ENCODE data around the gene PCP4L1.

DNA sequence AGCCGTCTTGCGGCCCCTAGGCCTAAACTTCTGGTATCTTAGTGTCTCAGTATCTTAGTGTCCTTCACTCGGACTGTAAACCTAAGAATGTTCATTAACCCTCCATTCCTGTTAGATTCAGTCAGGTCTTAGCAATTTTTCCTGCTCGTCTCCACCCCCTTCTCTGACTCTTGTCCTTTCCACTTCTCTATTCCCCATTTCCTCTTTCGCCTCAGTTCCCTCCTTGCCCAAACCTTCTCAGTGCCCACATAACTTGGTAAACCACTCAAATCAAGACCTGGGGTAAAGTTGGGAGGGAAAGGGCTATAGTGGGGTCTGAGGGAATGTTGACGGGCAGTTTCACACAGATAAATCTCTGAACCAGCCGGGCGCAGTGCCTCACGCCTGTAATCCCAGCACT is 44.2 kb upstream of the PCP4L1 start:
- TF ChIP-seq, protein P1, sequence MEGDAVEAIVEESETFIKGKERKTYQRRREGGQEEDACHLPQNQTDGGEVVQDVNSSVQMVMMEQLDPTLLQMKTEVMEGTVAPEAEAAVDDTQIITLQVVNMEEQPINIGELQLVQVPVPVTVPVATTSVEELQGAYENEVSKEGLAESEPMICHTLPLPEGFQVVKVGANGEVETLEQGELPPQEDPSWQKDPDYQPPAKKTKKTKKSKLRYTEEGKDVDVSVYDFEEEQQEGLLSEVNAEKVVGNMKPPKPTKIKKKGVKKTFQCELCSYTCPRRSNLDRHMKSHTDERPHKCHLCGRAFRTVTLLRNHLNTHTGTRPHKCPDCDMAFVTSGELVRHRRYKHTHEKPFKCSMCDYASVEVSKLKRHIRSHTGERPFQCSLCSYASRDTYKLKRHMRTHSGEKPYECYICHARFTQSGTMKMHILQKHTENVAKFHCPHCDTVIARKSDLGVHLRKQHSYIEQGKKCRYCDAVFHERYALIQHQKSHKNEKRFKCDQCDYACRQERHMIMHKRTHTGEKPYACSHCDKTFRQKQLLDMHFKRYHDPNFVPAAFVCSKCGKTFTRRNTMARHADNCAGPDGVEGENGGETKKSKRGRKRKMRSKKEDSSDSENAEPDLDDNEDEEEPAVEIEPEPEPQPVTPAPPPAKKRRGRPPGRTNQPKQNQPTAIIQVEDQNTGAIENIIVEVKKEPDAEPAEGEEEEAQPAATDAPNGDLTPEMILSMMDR (conservative IDR thresholded peaks at IDR 0.05 in 1 of 2, IDR thresholded peaks at IDR 0.05 in 1 of 2; ENCODE audit: extremely low read depth in 1 of 2, insufficient read depth in 1 of 2, low read depth in 1 of 2, low read length in 2 of 2) = no peak
- TF ChIP-seq EZH2 (IDR thresholded peaks at IDR 0.05; ENCODE audit: borderline replicate concordance, low read length) = no peak
